AG10803 (cell line): ENCODE results near the gene OSTN.

Source experiments
- DNase-seq: peaks from one replicate; pipeline ENCODE4 v3.0.0; 2010; ENCODE audit warnings: low read depth
- H3K4me3 ChIP-seq: 2 replicates; pipeline ENCODE4 v1.5.1; 2011; ENCODE audit warnings: mild to moderate bottlenecking, low read length, control low read depth
- TF ChIP-seq, protein P1 (sequence below): conservative IDR thresholded peaks from 2 replicates; pipeline ENCODE4 v1.5.1; 2011; ENCODE audit warnings: mild to moderate bottlenecking, low read length, control low read depth, inconsistent platforms

Gene OSTN

GRCh38 chr3:191234216-191234615, 35.2 kb downstream of the OSTN start:
- TF ChIP-seq, protein P1, sequence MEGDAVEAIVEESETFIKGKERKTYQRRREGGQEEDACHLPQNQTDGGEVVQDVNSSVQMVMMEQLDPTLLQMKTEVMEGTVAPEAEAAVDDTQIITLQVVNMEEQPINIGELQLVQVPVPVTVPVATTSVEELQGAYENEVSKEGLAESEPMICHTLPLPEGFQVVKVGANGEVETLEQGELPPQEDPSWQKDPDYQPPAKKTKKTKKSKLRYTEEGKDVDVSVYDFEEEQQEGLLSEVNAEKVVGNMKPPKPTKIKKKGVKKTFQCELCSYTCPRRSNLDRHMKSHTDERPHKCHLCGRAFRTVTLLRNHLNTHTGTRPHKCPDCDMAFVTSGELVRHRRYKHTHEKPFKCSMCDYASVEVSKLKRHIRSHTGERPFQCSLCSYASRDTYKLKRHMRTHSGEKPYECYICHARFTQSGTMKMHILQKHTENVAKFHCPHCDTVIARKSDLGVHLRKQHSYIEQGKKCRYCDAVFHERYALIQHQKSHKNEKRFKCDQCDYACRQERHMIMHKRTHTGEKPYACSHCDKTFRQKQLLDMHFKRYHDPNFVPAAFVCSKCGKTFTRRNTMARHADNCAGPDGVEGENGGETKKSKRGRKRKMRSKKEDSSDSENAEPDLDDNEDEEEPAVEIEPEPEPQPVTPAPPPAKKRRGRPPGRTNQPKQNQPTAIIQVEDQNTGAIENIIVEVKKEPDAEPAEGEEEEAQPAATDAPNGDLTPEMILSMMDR = no peak

GRCh38 chr3:191235331-191236314, 36.6 kb downstream of the OSTN start:
- no peak overlapping the region for H3K4me3 ChIP-seq
- TF ChIP-seq, protein P1 = no peak
- DNase-seq = peak; percentile 77

More at GRCh38 chr3:191234216-191234615, 35.2 kb downstream of the OSTN start:
- no peak overlapping the region for H3K4me3 ChIP-seq
- DNase-seq = no peak

DNA sequence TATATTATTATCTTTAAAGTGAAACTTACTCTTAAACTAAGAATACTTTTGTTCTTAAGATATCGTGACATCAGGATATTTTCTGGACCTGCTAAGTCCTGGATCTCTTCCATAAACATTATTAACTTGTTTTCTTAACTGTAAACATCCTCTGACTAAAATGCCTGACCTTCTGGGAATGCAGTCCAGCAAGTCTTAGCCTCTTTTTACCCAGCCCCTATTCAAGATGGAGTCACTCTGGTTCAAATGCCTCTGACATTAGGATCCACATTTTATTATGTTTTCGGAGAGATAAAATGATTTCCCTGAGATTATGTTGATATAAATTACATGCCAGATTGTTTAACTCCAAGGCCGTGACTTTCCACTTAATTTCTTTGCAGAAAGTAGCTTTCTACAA, 37.6 kb downstream of the OSTN start:
- no peak overlapping the region for H3K4me3 ChIP-seq
- TF ChIP-seq, protein P1 = no peak
- DNase-seq = peak; percentile 65

GRCh38 chr3:191237047-191237882, 38.2 kb downstream of the OSTN start:
- TF ChIP-seq, protein P1 = no peak
- no peak for DNase-seq
- H3K4me3 ChIP-seq = no peak overlapping the region

DNA sequence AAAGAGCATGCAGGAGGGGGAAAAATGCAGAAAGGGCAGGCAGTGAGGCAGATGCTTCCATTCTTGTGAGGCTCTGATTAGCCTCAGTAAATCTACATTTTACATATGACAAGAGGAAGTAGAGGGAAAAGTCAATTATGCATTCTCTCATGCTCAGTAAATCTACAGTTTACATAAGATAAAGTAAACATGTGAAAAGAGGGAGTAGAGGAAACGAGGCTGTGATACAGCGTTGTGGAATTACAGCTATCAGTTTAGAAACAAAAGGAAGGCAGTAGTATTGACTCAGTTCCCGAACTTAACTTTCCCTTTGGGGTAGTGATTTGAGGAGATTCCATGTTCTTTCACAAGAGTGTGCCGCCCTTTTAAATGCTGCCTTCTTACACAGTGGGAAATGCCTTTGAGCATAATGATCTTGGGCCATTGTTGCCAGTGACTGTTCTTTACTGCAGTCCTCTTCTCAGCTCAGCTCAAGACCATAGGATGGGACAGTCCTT, 39.3 kb downstream of the OSTN start:
- no peak overlapping the region for H3K4me3 ChIP-seq
- TF ChIP-seq, protein P1 = no peak
- peak; percentile 37 for DNase-seq

GRCh38 chr3:191239407-191240031, 40.5 kb downstream of the OSTN start:
- TF ChIP-seq, protein P1 = no peak
- DNase-seq = no peak
- no peak overlapping the region for H3K4me3 ChIP-seq
